DMS153 (cell line): Measurements from ENCODE around the gene INTS7.
"Not testable (repeated sequence)": the region's sequence is repeated elsewhere in the genome, so short reads cannot be mapped to it uniquely, and the experiment has no call there.

Experiments
- DNase-seq: peaks from one replicate; lab custom pipeline; 2025; lab: John Stamatoyannopoulos, UW

Gene INTS7

GRCh38 chr1:212037900-212038299 lies 2.5 kb upstream of the INTS7 start:
- no peak for DNase-seq

- no peak for DNase-seq
Observed at GRCh38 chr1:212035835-212036605, 663 bp upstream of the INTS7 start.

GRCh38 chr1:212034516-212035122 lies 738 bp downstream of the INTS7 start:
- no peak for DNase-seq

- DNase-seq, result no peak
Observed at GRCh38 chr1:212030936-212031528, 4.3 kb downstream of the INTS7 start.

- DNase-seq, result not testable (repeated sequence)
Observed at GRCh38 chr1:212027727-212028126, 7.6 kb downstream of the INTS7 start.

- DNase-seq, result no peak
Observed at GRCh38 chr1:212024469-212025149, 10.7 kb downstream of the INTS7 start.

GRCh38 chr1:212022908-212023307 lies 12.4 kb downstream of the INTS7 start:
- DNase-seq, result not testable (repeated sequence)

GRCh38 chr1:212021563-212021962 lies 13.8 kb downstream of the INTS7 start:
- no peak for DNase-seq

GRCh38 chr1:212020975-212021374 lies 14.4 kb downstream of the INTS7 start:
- DNase-seq, result no peak

GRCh38 chr1:212013672-212014071 lies 21.7 kb downstream of the INTS7 start:
- no peak for DNase-seq

- DNase-seq, result peak; percentile 33
Observed at GRCh38 chr1:212012034-212012740, 23.2 kb downstream of the INTS7 start.

- DNase-seq, result no peak
Observed at GRCh38 chr1:212010004-212010403, 25.4 kb downstream of the INTS7 start.

- DNase-seq, result no peak
Observed at GRCh38 chr1:212009561-212009960, 25.8 kb downstream of the INTS7 start.

GRCh38 chr1:212007886-212008285 lies 27.5 kb downstream of the INTS7 start:
- no peak for DNase-seq

- DNase-seq, result no peak
Observed at GRCh38 chr1:212007178-212007577, 28.2 kb downstream of the INTS7 start.

- no peak for DNase-seq
Observed at GRCh38 chr1:212004895-212005608, 30.3 kb downstream of the INTS7 start.

- DNase-seq, result no peak
Observed at GRCh38 chr1:212002536-212002935, 32.8 kb downstream of the INTS7 start.

GRCh38 chr1:211997426-211997825 lies 37.9 kb downstream of the INTS7 start:
- DNase-seq, result not testable (repeated sequence)

- no peak for DNase-seq
Observed at GRCh38 chr1:211991695-211992094, 43.7 kb downstream of the INTS7 start.

- DNase-seq, result no peak
Observed at GRCh38 chr1:211986628-211987254, 48.6 kb downstream of the INTS7 start.
